Naive B cell (primary cell): ENCODE data around the gene CEACAM8. TPM values are rescaled to one million over a fixed set of nuclear protein-coding genes. Genes with fewer than 3 reads are reported as not detected.
"Not testable (repeated sequence)": the region's sequence is repeated elsewhere in the genome, so short reads cannot be mapped to it uniquely, and the experiment has no call there.

Experiments
- ATAC-seq, 2 donors: fragments of 150-1000 bp; cut with Tn5 transposase; 2 replicates each; pipeline ENCODE4 v1.10.0; 2021; ENCODE audit warnings: low read depth in 2 of 2, mild to moderate bottlenecking in 2 of 2, moderate library complexity in 2 of 2
- DNase-seq: peaks from one replicate; pipeline ENCODE4 v3.0.0; 2022
- H3K27ac Mint-ChIP-seq, 6 donors: one replicate each; pipeline ENCODE4 v1.8.0; 2020 to 2022; ENCODE audit warnings: mild to moderate bottlenecking in 6 of 6, mixed read lengths in 6 of 6, moderate library complexity in 5 of 6, inconsistent platforms in 2 of 6
- H3K27me3 Mint-ChIP-seq, 3 donors: one replicate each; pipeline ENCODE4 v1.8.0; 2021 to 2022; ENCODE audit warnings: mixed read lengths in 3 of 3, mild to moderate bottlenecking in 1 of 3
- H3K36me3 Mint-ChIP-seq, 2 donors: one replicate each; pipeline ENCODE4 v1.8.0; 2020 to 2022; ENCODE audit warnings: mixed read lengths in 2 of 2, inconsistent platforms in 1 of 2, mild to moderate bottlenecking in 1 of 2
- H3K4me1 Mint-ChIP-seq, 3 donors: one replicate each; pipeline ENCODE4 v1.8.0; 2020 to 2022; ENCODE audit warnings: mixed read lengths in 3 of 3, inconsistent platforms in 1 of 3, mild to moderate bottlenecking in 1 of 3, moderate library complexity in 1 of 3
- H3K4me3 Mint-ChIP-seq, 8 donors: one replicate each; pipeline ENCODE4 v1.8.0; 2020 to 2022; ENCODE audit warnings: mild to moderate bottlenecking in 8 of 8, mixed read lengths in 8 of 8, moderate library complexity in 8 of 8, inconsistent platforms in 2 of 8
- H3K9me3 Mint-ChIP-seq, 7 donors: one replicate each; pipeline ENCODE4 v1.8.0; 2020 to 2022; ENCODE audit warnings: mixed read lengths in 7 of 7, mild to moderate bottlenecking in 5 of 7, inconsistent platforms in 2 of 7, moderate library complexity in 1 of 7
- polyA plus RNA-seq, 6 donors: library from polyadenylated mRNA; unstranded; fragments of 300-500 nt; fragmentation: Illumina TruSeq; gene quantifications; one replicate each; pipeline ENCODE4 v1.2.3, GENCODE V29; 2021; ENCODE audit warnings: low read depth in 6 of 6

CEACAM8 gene
- polyA plus RNA-seq, 6 donors from 2014 or later = not detected

- not testable (repeated sequence) for ATAC-seq, H3K4me3 Mint-ChIP-seq, H3K36me3 Mint-ChIP-seq, DNase-seq
- H3K4me1 Mint-ChIP-seq = peaks cover under 1 to 19% (median 14%) of the 10 kb centered on the region in 3 donors
- peaks cover 20 to 66% (median 33%) of the 10 kb centered on the region in 3 donors for H3K27me3 Mint-ChIP-seq
- peaks cover 5 to 31% (median 11%) of the 10 kb centered on the region in 7 donors for H3K9me3 Mint-ChIP-seq
- H3K27ac Mint-ChIP-seq = peak overlapping the region in 1 of 6 donors; percentile 74
Measured at GRCh38 chr19:42549067-42549466, 45.7 kb downstream of the CEACAM8 start.

- H3K27ac Mint-ChIP-seq = no peak overlapping the region
- H3K4me1 Mint-ChIP-seq = peaks cover 0 to 17% (median 8%) of the 10 kb centered on the region in 3 donors
- ATAC-seq = no peak
- no peak for DNase-seq
- peaks cover 20 to 67% (median 31%) of the 10 kb centered on the region in 3 donors for H3K27me3 Mint-ChIP-seq
- no peak overlapping the region for H3K4me3 Mint-ChIP-seq
- peaks cover 0 to 7% of the 10 kb centered on the region in 2 donors for H3K36me3 Mint-ChIP-seq
- peaks cover 5 to 31% (median 11%) of the 10 kb centered on the region in 7 donors for H3K9me3 Mint-ChIP-seq
Measured at GRCh38 chr19:42548552-42548951, 46.2 kb downstream of the CEACAM8 start.

- H3K4me3 Mint-ChIP-seq = peak overlapping the region in 2 of 8 donors; percentile 16 to 25
- H3K36me3 Mint-ChIP-seq = peaks cover 0 to 7% of the 10 kb centered on the region in 2 donors
- DNase-seq (no peak), ATAC-seq (no peak)
- H3K9me3 Mint-ChIP-seq = peaks cover 5 to 31% (median 11%) of the 10 kb centered on the region in 7 donors
- H3K27me3 Mint-ChIP-seq = peaks cover 20 to 73% (median 31%) of the 10 kb centered on the region in 3 donors
- H3K4me1 Mint-ChIP-seq = peaks cover 0 to 11% (median 5%) of the 10 kb centered on the region in 3 donors
- H3K27ac Mint-ChIP-seq = peak overlapping the region in 1 of 6 donors; percentile 5
Measured at GRCh38 chr19:42547929-42548328, 46.8 kb downstream of the CEACAM8 start.

GRCh38 chr19:42546831-42547500 lies 47.8 kb downstream of the CEACAM8 start:
- Mint-ChIP-seq H3K9me3 (peaks cover 5 to 31% (median 11%) of the 10 kb centered on the region in 7 donors), H3K4me1 (peaks cover 0 to 4% (median 2%) of the 10 kb centered on the region in 3 donors), H3K27ac (peak overlapping the region in 1 of 6 donors; percentile 64), H3K27me3 (peaks cover 17 to 69% (median 24%) of the 10 kb centered on the region in 3 donors), H3K36me3 (peaks cover 0 to 7% of the 10 kb centered on the region in 2 donors), H3K4me3 (no peak overlapping the region)
- ATAC-seq (no peak), DNase-seq (no peak)

GRCh38 chr19:42544146-42544545 lies 50.6 kb downstream of the CEACAM8 start:
- Mint-ChIP-seq H3K9me3 (peaks cover 2 to 9% (median 4%) of the 10 kb centered on the region in 7 donors), H3K27me3 (peaks cover 12 to 47% (median 21%) of the 10 kb centered on the region in 3 donors), H3K4me3 (no peak overlapping the region), H3K36me3 (peaks cover 0 to 7% of the 10 kb centered on the region in 2 donors), H3K27ac (no peak overlapping the region), H3K4me1 (no peaks in the 10 kb centered on the region)
- no peak for ATAC-seq
- no peak for DNase-seq

- Mint-ChIP-seq H3K9me3 (peaks cover 0 to 4% (median 1%) of the 10 kb centered on the region in 7 donors), H3K4me3 (no peak overlapping the region), H3K36me3 (peaks cover 0 to 7% of the 10 kb centered on the region in 2 donors), H3K4me1 (no peaks in the 10 kb centered on the region), H3K27me3 (peaks cover 5 to 48% (median 25%) of the 10 kb centered on the region in 3 donors), H3K27ac (no peak overlapping the region)
- no peak for ATAC-seq
- DNase-seq = no peak
Measured at GRCh38 chr19:42542791-42543190, 51.9 kb downstream of the CEACAM8 start.

- Mint-ChIP-seq H3K36me3 (no peaks in the 10 kb centered on the region), H3K4me3 (no peak overlapping the region), H3K4me1 (no peaks in the 10 kb centered on the region), H3K27ac (peak overlapping the region in 1 of 6 donors; percentile 27), H3K27me3 (peaks cover 0 to 24% (median 6%) of the 10 kb centered on the region in 3 donors), H3K9me3 (peaks cover 0 to 4% (median 0%) of the 10 kb centered on the region in 7 donors)
- ATAC-seq (no peak), DNase-seq (no peak)
Measured at GRCh38 chr19:42540071-42540553, 54.6 kb downstream of the CEACAM8 start.

- H3K9me3 Mint-ChIP-seq = peaks cover 0 to 4% (median 0%) of the 10 kb centered on the region in 7 donors
- no peak for DNase-seq
- H3K27ac Mint-ChIP-seq = peak overlapping the region in 1 of 6 donors; percentile 45
Measured at GRCh38 chr19:42538841-42539709, 55.6 kb downstream of the CEACAM8 start.

GRCh38 chr19:42535276-42535675 lies 59.4 kb downstream of the CEACAM8 start:
- not testable (repeated sequence) for H3K9me3 Mint-ChIP-seq, DNase-seq, H3K4me3 Mint-ChIP-seq, H3K4me1 Mint-ChIP-seq, ATAC-seq, H3K36me3 Mint-ChIP-seq
- Mint-ChIP-seq H3K27me3 (peaks cover 0 to 16% (median 6%) of the 10 kb centered on the region in 3 donors), H3K27ac (peak overlapping the region in 1 of 6 donors; percentile 6)

More at GRCh38 chr19:42538841-42539709, 55.6 kb downstream of the CEACAM8 start:
- H3K27me3 Mint-ChIP-seq = peaks cover 0 to 22% (median 6%) of the 10 kb centered on the region in 3 donors
- ATAC-seq = no peak
- no peak overlapping the region for H3K4me3 Mint-ChIP-seq
- H3K4me1 Mint-ChIP-seq = no peaks in the 10 kb centered on the region
- no peaks in the 10 kb centered on the region for H3K36me3 Mint-ChIP-seq

- H3K27me3 Mint-ChIP-seq = peaks cover 0 to 12% (median 6%) of the 10 kb centered on the region in 3 donors
- peaks cover 1 to 2% (median 2%) of the 10 kb centered on the region in 3 donors for H3K4me1 Mint-ChIP-seq
- H3K9me3 Mint-ChIP-seq = peaks cover 0 to 4% (median 0%) of the 10 kb centered on the region in 7 donors
Measured at GRCh38 chr19:42534391-42534790, 60.3 kb downstream of the CEACAM8 start.

GRCh38 chr19:42532891-42533290 lies 61.8 kb downstream of the CEACAM8 start:
- Mint-ChIP-seq H3K27me3 (no peaks in the 10 kb centered on the region), H3K4me1 (peaks cover 16 to 17% (median 17%) of the 10 kb centered on the region in 3 donors), H3K9me3 (no peaks in the 10 kb centered on the region), H3K4me3 (no peak overlapping the region), H3K27ac (no peak overlapping the region), H3K36me3 (no peaks in the 10 kb centered on the region)
- ATAC-seq (no peak), DNase-seq (no peak)

More at GRCh38 chr19:42534391-42534790, 60.3 kb downstream of the CEACAM8 start:
- ATAC-seq (no peak), DNase-seq (no peak)
- Mint-ChIP-seq H3K4me3 (no peak overlapping the region), H3K36me3 (no peaks in the 10 kb centered on the region), H3K27ac (peak overlapping the region in 1 of 6 donors; percentile 32)

- Mint-ChIP-seq H3K9me3 (no peaks in the 10 kb centered on the region), H3K36me3 (no peaks in the 10 kb centered on the region), H3K4me1 (peaks cover 25 to 28% (median 26%) of the 10 kb centered on the region in 3 donors), H3K27ac (peak overlapping the region in 1 of 6 donors; percentile 33), H3K27me3 (no peaks in the 10 kb centered on the region), H3K4me3 (peak overlapping the region in 1 of 8 donors; percentile 48)
- DNase-seq (no peak), ATAC-seq (no peak)
Measured at GRCh38 chr19:42531313-42531712, 63.4 kb downstream of the CEACAM8 start.
